GM19043 (cell line): ENCODE measurements around the gene DOC2B.
"Not testable (repeated sequence)": the region's sequence is repeated elsewhere in the genome, so short reads cannot be mapped to it uniquely, and the experiment has no call there.

Experiments used
- ATAC-seq: cut with Tn5 transposase; IDR thresholded peaks from one replicate; pipeline ENCODE4 v1.9.1; 2021; ENCODE audit warnings: low read depth; ENCODE audit not compliant: unreplicated experiment

DOC2B gene

DNA sequence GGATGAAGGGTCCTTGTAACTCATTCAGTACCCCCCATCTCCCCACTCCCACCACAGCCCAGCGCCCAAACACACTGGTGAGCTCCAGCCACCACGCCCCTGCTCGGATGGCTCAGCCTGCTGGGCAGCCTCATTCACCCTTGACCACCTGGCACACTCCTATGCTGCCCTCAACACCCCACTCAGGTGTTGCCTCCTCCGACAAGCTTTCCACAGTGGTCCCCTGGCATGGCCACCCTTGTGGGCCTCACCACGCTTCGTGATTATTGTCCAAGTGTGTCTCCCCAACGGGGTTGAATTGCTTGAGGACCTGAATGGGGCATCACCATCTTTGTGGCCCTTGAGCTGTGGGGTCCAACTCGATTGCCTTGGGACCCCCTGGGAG is 12.0 kb upstream of the DOC2B start:
- ATAC-seq, result no peak

DNA sequence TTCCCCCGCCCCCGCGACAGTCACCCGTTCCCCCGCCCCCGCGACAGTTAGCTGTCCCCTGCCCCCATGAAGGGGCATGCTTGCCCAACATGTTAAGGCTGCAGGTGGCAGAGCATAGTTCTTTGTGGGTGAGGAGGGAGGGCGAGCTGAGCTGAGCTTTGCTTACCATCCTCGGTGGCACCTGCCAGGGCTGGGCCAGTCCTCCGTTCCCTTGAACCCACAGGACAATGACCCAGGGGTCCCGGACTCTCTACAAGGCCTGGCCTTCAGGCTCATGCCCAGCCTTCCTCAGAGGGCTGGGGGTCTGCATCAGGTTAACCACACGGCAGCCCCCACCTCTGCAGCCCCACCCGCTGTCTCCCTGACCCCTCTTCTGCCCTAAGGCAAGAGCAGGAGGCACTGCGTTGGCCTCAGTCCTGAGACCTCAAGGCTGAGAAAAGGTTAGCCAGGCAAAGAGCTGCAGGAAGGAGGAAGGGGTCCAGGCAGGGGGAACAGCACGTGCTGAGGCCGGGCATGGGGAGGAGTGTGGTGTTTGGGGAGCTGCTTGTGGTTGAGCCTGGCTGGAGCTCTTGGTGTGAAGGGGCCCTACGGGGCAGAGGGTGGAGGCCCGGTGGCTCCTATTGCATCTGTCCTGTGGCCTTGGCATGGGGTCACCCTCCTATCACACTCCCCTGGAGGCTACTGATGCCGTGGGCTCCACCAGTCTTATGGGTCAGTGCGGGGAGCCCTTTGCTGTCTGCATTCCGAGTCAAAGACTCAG is 11.4 kb upstream of the DOC2B start:
- no peak for ATAC-seq

DNA sequence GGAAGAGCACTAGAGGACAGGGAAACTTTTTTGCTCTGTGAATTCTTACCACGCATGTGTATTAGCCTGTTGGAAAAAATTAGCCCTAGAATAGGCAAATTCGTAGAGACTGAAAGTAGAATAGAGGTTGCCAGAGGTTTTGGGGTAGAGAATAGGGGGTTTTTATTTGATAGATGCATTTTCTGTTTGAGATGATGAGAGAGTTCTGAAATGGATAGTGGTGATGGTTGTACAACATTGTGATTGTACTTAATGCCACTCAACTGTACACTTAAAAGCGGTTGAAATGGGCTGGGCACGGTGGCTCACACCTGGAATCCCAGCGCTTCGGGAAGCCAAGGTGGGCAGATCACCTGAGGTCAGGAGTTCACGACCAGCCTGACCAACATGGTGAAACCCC is 8.0 kb upstream of the DOC2B start:
- ATAC-seq, result no peak

DNA sequence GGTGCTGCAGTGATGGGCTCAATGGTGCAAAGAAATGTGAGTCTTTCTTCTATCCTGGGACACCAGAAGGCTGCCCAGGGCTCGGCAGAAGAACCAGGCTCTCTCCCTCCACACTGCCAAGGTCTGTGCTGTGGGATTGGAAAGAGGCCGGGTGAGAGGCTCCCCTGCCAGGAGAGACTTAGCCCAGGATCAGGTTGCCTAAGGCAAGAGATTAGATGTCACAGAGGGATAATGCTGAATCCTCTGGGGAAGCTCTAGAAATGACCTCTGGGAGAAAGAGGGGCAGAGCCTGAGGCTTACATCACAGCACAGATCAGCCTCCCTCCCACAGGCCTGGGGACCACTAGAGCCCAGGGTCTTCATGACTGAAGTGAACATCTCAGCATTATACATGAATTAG is 5.7 kb upstream of the DOC2B start:
- no peak for ATAC-seq

GRCh38 chr17:185445-186138 is 4.1 kb upstream of the DOC2B start:
- no peak for ATAC-seq

GRCh38 chr17:183021-183420 is 1.6 kb upstream of the DOC2B start:
- ATAC-seq, result no peak

- ATAC-seq, result no peak
Measured at GRCh38 chr17:182050-182751, 751 bp upstream of the DOC2B start.

GRCh38 chr17:180381-181244 is 837 bp downstream of the DOC2B start:
- no peak for ATAC-seq

DNA sequence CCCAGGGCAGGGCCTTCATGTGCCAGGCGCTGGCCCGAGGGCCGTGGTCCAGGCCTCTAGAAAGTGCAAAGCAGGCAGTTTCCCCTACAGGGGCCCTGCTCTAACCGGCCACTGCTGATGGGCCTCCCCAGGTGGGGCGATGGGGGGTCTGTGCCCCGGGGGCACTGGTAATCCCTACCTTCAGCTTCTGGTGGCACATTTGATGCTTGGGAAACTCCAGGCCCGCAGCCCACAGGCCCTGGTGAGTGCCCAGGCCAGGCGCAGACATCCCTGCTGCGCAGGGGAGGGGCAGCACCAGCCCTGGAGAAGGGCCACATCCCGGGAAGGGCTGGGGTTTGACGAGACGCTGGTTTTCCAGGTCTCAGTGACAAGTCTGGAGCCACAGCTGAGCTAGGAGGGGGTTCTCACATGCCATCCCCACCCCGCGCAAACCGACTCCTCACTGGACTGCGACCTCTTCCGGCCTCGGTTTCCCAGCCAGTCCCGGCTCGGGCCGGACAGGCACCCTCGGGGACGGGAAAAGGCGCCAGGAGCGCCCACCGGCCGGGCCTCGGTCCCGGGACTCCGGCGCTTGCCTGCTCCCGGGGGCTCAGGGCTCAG is 1.6 kb downstream of the DOC2B start:
- no peak for ATAC-seq

DNA sequence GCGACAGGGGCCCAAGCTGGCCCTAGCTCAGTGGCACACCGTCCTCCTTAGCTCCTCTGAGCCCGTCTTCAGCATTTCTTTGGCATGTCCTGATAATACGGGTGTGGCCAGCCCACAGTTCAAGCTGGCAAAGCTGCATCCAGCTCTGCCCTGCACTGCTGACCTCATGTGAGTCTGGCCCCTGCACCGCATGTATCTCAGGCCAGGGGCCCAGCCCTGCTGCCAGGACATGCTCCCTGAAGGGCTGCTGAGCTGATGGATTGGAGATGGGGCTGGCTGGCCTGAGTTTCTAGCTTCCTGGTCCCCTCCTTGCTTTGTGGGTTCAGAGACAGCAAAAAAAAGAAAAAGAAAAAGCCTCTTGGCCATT is 2.4 kb downstream of the DOC2B start:
- ATAC-seq, result no peak

DNA sequence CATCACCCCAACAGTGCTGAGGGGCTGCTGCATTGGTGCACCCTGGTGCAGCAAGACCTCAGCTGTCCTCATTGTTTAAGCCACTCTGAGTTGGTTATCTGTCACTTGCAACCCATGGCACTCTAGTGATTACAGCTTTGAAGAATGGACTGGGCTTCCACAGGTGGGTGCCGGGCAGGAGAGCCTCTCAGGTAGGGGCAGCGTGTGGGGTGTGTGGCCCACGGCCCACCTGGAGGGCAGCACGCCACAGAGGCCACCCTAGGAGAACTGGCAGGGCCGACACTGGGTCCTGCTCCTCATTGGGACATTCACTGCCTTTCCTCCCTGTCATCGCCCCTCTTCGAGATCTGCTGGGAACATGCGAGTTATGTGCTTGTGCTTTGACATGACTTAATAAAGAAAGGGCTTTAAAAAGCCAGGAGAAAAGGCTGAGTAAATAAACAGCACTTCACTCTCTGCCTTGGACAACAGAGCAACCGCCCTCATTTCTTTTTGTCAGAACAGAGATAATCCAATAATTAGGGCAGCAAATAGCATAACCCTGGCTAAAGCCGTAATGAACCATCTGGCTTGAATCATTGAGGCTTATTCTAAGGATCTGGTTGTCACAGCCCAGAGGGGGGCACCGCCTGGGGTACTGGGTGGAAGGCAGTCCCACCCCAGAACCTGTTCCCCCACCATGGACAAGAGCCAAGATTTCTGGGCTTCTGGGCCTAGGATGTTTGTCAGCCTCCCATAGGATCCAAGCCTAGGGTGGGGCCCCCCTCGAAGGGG is 3.0 kb downstream of the DOC2B start:
- no peak for ATAC-seq

GRCh38 chr17:177762-178161 is 3.7 kb downstream of the DOC2B start:
- ATAC-seq, result no peak

- no peak for ATAC-seq
Measured at GRCh38 chr17:177155-177554, 4.3 kb downstream of the DOC2B start.

DNA sequence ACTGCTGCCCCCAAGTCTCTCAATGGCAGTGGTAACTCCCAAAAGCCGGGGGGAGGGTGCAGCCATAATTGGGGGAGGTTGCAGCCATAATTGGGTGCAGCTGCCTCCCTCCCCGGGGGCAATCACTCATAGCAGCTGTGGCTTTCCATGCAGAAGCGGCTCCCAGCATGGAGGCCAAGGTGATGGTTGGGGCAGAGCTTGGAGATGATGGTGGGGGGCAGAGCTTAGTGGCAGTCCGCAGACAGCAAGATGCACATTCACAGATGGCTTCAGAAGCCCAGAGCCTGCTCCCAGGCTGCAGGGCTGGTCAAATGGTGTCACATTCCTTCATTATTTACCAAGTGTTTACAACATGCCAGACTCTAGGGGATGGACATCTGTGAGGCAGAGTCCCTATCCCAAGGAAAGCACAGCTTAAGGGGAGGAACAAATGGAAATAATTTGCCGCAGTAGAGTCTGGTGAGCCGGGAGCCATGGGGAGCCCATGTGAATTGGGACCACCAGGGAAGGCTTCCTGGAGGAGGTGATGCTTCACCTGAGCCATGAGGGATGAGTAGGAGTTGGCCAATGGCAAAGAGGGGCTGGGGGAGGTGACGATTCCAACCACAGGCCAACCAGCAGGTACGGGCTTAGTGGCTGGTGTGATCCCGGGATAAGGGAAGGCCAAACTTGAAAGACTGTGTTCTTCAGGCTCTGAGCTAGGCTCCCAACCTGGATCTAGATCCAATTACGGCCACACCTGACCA is 8.1 kb downstream of the DOC2B start:
- ATAC-seq, result no peak

- ATAC-seq, result no peak
Measured at GRCh38 chr17:172401-172800, 9.0 kb downstream of the DOC2B start.

GRCh38 chr17:171871-172270 is 9.6 kb downstream of the DOC2B start:
- ATAC-seq, result no peak

DNA sequence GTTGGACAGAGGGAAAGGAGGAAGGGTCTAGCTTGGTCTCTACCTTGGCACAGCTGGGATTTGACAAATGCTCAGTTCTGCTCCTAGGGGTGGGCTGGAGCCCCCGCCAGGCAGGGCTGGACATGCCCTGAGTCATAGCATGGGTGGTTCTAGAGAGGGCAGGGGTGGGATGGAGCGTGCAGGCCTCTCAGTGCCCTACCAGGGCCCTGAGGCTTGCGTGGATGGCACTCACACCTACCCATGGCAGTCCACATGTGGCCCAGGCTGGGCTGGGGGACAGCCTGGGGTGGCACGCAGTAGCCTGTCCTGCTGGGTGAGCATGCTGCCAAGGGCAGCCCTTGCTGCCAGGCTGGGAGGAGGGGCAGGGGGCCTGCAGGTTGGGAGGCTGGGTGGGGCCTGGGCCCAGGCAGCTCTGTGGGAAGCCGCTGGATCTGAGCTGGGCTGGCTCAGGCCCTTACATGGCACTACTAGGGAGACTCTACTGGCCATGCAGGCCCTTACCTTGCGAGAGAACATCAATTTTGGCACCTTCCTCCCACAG is 11.2 kb downstream of the DOC2B start:
- ATAC-seq, result no peak

GRCh38 chr17:168614-169013 is 12.8 kb downstream of the DOC2B start:
- not testable (repeated sequence) for ATAC-seq

DNA sequence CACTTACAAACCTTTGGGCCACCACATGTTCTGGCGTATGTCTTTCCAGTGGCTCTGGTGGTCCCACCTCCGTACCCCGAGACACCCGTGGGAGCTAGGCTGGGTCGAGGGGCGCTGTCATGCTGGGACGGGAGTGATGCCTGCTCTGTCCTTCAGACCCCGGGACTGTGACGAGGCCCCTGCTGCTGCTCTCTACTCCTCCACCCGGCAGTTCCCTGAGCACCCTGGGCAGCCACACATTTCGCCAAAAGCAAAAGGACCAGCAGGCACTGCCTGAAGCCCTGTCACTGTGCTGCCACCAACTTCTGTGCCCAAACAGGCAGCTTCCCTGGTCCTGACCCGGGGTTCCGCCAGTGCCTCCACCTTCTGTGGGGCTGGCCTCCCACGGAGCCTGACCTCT is 15.5 kb downstream of the DOC2B start:
- ATAC-seq, result no peak
